ENCODE data around the gene IL21. TPM values are rescaled to one million over a fixed set of nuclear protein-coding genes. Genes with fewer than 3 reads are reported as not detected.
A peak's percentile ranks its signal among the peaks of the same experiment; 100 is the strongest.

Gene IL21
- total RNA-seq, 1 donor from 2014 or later = not detected

GRCh38 chr4:122633211-122633610, 12.3 kb upstream of the IL21 start:
- no peak for DNase-seq (ENCODE audit: low read depth in 2 of 2)

- no peak for DNase-seq (ENCODE audit: low read depth in 2 of 2)
Measured at GRCh38 chr4:122632396-122633143, 11.7 kb upstream of the IL21 start.

- DNase-seq (ENCODE audit: low read depth in 2 of 2) = no peak
Measured at GRCh38 chr4:122625156-122625555, 4.3 kb upstream of the IL21 start.

- DNase-seq (ENCODE audit: low read depth in 2 of 2) = no peak
Measured at GRCh38 chr4:122624205-122624604, 3.3 kb upstream of the IL21 start.

GRCh38 chr4:122623637-122624166, 2.8 kb upstream of the IL21 start:
- no peak for DNase-seq (ENCODE audit: low read depth in 2 of 2)

GRCh38 chr4:122622400-122622799, 1.5 kb upstream of the IL21 start:
- DNase-seq (ENCODE audit: low read depth in 2 of 2) = no peak

- no peak for DNase-seq (ENCODE audit: low read depth in 2 of 2)
Measured at GRCh38 chr4:122619611-122620010, 1.3 kb downstream of the IL21 start.

GRCh38 chr4:122617597-122618593, 3.0 kb downstream of the IL21 start:
- no peak for DNase-seq (ENCODE audit: low read depth in 2 of 2)

- DNase-seq (ENCODE audit: low read depth in 2 of 2) = no peak
Measured at GRCh38 chr4:122616915-122617596, 3.8 kb downstream of the IL21 start.

- DNase-seq (ENCODE audit: low read depth in 2 of 2) = no peak
Measured at GRCh38 chr4:122614621-122615020, 6.2 kb downstream of the IL21 start.

GRCh38 chr4:122612540-122612939, 8.3 kb downstream of the IL21 start:
- no peak for DNase-seq (ENCODE audit: low read depth in 2 of 2)

- no peak for DNase-seq (ENCODE audit: low read depth in 2 of 2)
Measured at GRCh38 chr4:122606364-122607043, 14.4 kb downstream of the IL21 start.

- no peak for DNase-seq (ENCODE audit: low read depth in 2 of 2)
Measured at GRCh38 chr4:122604146-122604545, 16.7 kb downstream of the IL21 start.

- DNase-seq (ENCODE audit: low read depth in 2 of 2) = no peak
Measured at GRCh38 chr4:122603156-122603574, 17.7 kb downstream of the IL21 start.

GRCh38 chr4:122602277-122603142, 18.4 kb downstream of the IL21 start:
- DNase-seq (ENCODE audit: low read depth in 2 of 2) = peak; percentile 40 to 51

- DNase-seq (ENCODE audit: low read depth in 2 of 2) = no peak
Measured at GRCh38 chr4:122591196-122591595, 29.7 kb downstream of the IL21 start.

- no peak for DNase-seq (ENCODE audit: low read depth in 2 of 2)
Measured at GRCh38 chr4:122588453-122589238, 32.2 kb downstream of the IL21 start.

- DNase-seq (ENCODE audit: low read depth in 2 of 2) = peak; percentile 39 to 80
Measured at GRCh38 chr4:122584519-122584918, 36.3 kb downstream of the IL21 start.

- no peak for DNase-seq (ENCODE audit: low read depth in 2 of 2)
Measured at GRCh38 chr4:122583906-122584305, 37.0 kb downstream of the IL21 start.

All from dermis microvascular lymphatic vessel endothelial cell (primary cell).